Panc1 (cell line): ENCODE results near the gene ARID4B. TPM values are rescaled to one million over a fixed set of nuclear protein-coding genes. Genes with fewer than 3 reads are reported as not detected.

Experiments used
- ATAC-seq: fragments of 200-7000 bp; cut with Tn5 transposase; 2 replicates; pipeline ENCODE4 v1.9.1; 2020; ENCODE audit warnings: mild to moderate bottlenecking, moderate library complexity
- BruUV-seq: library from RNA; stranded (reverse); fragments of 400-500 nt; replicated peaks from 2 replicates; lab custom pipeline; 2021; lab: Mats Ljungman, UMichigan
- CTCF ChIA-PET: fragments of 300-600 bp; sonication (Branson Sonifier 250); formaldehyde crosslinking; loops from one replicate; lab custom pipeline; 2022; ENCODE audit warnings: antibody characterized with exemption; lab: Charles Lee
- POLR2A ChIA-PET: fragments of 300-600 bp; sonication (Branson Sonifier 250); formaldehyde crosslinking; loops from one replicate; lab custom pipeline; 2022; ENCODE audit warnings: antibody characterized with exemption; lab: Charles Lee
- DNase-seq: peaks from one replicate; pipeline ENCODE4 v3.0.0-alpha.2; 2010; ENCODE audit warnings: low read depth, low spot score
- H3K27ac ChIP-seq: 2 replicates; pipeline ENCODE4 v1.5.1; 2011; ENCODE audit warnings: mild to moderate bottlenecking, low read length, inconsistent platforms
- H3K27me3 ChIP-seq: fragments of 200-500 bp; sonication (Bioruptor generic); 2 replicates; pipeline ENCODE4 v1.6.0; 2014; ENCODE audit warnings: low read length, inconsistent platforms; ENCODE audit not compliant: control insufficient read depth, insufficient read depth
- H3K36me3 ChIP-seq: fragments of 200-500 bp; sonication (Bioruptor generic); 2 replicates; pipeline ENCODE4 v1.5.1; 2014; ENCODE audit warnings: inconsistent platforms, mild to moderate bottlenecking, low read length, moderate library complexity; ENCODE audit not compliant: control insufficient read depth, insufficient read depth
- H3K4me1 ChIP-seq: 2 replicates; pipeline ENCODE4 v1.5.1; 2011; ENCODE audit warnings: inconsistent platforms, mild to moderate bottlenecking, low read length, moderate library complexity; ENCODE audit not compliant: control insufficient read depth, insufficient read depth
- H3K4me3 ChIP-seq, 2 experiments: 2 replicates each; pipeline ENCODE4 v1.5.1; 2011 to 2012; ENCODE audit warnings: low read depth in 2 of 2, low read length in 2 of 2, mild to moderate bottlenecking in 2 of 2, inconsistent platforms in 1 of 2, moderate library complexity in 1 of 2
- H3K9me3 ChIP-seq: fragments of 200-500 bp; sonication (Bioruptor generic); 2 replicates; pipeline ENCODE4 v1.5.1; 2014; ENCODE audit warnings: low read depth, mild to moderate bottlenecking, inconsistent platforms, low read length, moderate library complexity; ENCODE audit not compliant: control insufficient read depth, insufficient read depth
- POLR2AphosphoS5 ChIP-seq: IDR thresholded peaks from 2 replicates; pipeline ENCODE4 v1.6.1; 2012; ENCODE audit warnings: mild to moderate bottlenecking, low read depth, low read length, moderate library complexity
- REST ChIP-seq, 2 experiments: IDR thresholded peaks; 2 replicates each; pipeline ENCODE4 v1.6.1; 2011 to 2012; ENCODE audit warnings: low read depth in 2 of 2, control low read depth in 1 of 2, low read length in 1 of 2, mild to moderate bottlenecking in 1 of 2, moderate library complexity in 1 of 2; ENCODE audit not compliant: insufficient read depth in 1 of 2
- SIN3A ChIP-seq: IDR thresholded peaks from 2 replicates; pipeline ENCODE4 v1.6.1; 2012; ENCODE audit warnings: low read depth, mild to moderate bottlenecking, low read length, moderate library complexity, borderline replicate concordance; ENCODE audit not compliant: insufficient read depth
- TCF7L2 ChIP-seq: IDR thresholded peaks from 2 replicates; pipeline ENCODE4 v1.6.1; 2011; ENCODE audit warnings: mild to moderate bottlenecking, low read depth, low read length, inconsistent platforms
- in situ Hi-C: cut with HindIII; loops from 2 replicates; pipeline ENCODE4 v1.10.0; 2016; ENCODE audit warnings: low sequenced_read_pairs, low pct_unique_long_range_greater_than_20kb
- intact Hi-C: fragments of 100-400 bp; cut with micrococcal nuclease; formaldehyde crosslinking; loops from one replicate; pipeline ENCODE4 v1.10.0; 2022; ENCODE audit not compliant: unreplicated experiment
- total RNA-seq: library from RNA; stranded (reverse); gene quantifications from one replicate; pipeline ENCODE4 v1.2.1, GENCODE V29; 2021; ENCODE audit not compliant: unreplicated experiment
- TF ChIP-seq, protein P1 (sequence below): fragments of 450-650 bp; IDR thresholded peaks from 2 replicates; pipeline ENCODE4 v1.5.1; 2017; ENCODE audit warnings: mild to moderate bottlenecking

ARID4B gene
- total RNA-seq, 1 experiment from 2014 or later: 37.5 TPM

DNA sequence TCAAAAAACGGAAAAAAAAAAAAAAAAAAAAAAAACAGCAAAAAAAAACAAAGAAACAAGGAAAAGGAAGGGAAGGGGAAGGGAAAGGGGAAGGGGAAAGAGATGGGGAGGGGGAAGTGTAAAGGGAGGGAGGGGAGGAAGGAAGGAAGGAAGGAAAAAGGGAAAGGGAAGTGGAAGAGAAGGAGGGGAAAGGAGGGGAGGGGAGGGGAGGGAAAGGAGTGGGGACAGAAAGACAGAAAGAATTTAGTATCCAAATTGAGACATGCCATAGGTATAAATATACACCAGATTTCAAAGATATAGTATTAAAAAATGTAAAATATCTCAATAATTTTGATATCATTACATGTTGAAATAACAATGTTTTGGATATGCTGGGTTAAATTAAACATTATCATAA, 25.8 kb downstream of the ARID4B start:
- TF ChIP-seq POLR2AphosphoS5: no peak
- TF ChIP-seq TCF7L2: no peak
- TF ChIP-seq, protein P1, sequence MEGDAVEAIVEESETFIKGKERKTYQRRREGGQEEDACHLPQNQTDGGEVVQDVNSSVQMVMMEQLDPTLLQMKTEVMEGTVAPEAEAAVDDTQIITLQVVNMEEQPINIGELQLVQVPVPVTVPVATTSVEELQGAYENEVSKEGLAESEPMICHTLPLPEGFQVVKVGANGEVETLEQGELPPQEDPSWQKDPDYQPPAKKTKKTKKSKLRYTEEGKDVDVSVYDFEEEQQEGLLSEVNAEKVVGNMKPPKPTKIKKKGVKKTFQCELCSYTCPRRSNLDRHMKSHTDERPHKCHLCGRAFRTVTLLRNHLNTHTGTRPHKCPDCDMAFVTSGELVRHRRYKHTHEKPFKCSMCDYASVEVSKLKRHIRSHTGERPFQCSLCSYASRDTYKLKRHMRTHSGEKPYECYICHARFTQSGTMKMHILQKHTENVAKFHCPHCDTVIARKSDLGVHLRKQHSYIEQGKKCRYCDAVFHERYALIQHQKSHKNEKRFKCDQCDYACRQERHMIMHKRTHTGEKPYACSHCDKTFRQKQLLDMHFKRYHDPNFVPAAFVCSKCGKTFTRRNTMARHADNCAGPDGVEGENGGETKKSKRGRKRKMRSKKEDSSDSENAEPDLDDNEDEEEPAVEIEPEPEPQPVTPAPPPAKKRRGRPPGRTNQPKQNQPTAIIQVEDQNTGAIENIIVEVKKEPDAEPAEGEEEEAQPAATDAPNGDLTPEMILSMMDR: no peak
- TF ChIP-seq SIN3A: no peak
- TF ChIP-seq REST (IDR thresholded peaks at IDR 0.05; ENCODE audit: insufficient read depth in 1 of 2, low read depth in 2 of 2, low read length in 1 of 2): no peak
- ChIA-PET POLR2A (no interaction called here), CTCF (interaction anchor here (0.7 kb wide), 1 partner anchor 670 kb away, joined by 3 read pairs; no protein-coding TSS in a partner anchor)
- no peaks in the 10 kb centered on the region for H3K36me3 ChIP-seq
- H3K27me3 ChIP-seq: no peaks in the 10 kb centered on the region
- intact Hi-C loops (no loop called here), in situ Hi-C loops (no loop called here)
- peaks cover 20% of the 10 kb centered on the region for H3K4me1 ChIP-seq
- no peak overlapping the region for H3K4me3 ChIP-seq
- peaks cover 5% of the 10 kb centered on the region; the same call in 1 of the 2 replicates for H3K9me3 ChIP-seq
- H3K27ac ChIP-seq: no peak overlapping the region
- DNase-seq (no peak), ATAC-seq (no peak)
- BruUV-seq: no TSS peak

GRCh38 chr1:235299169-235299858, 28.7 kb downstream of the ARID4B start:
- ChIA-PET CTCF (interaction anchor here (0.5 kb wide), 2 partner anchors 32 to 169 kb away, joined by 5 to 6 read pairs; no protein-coding TSS in a partner anchor), POLR2A (no interaction called here)
- no peak for TF ChIP-seq SIN3A
- ATAC-seq (0 out of 2 replicates have a peak, but pooled peaks have one; percentile 35), DNase-seq (no peak)
- Histone ChIP-seq H3K27ac (no peak overlapping the region), H3K4me3 (no peak overlapping the region), H3K27me3 (no peaks in the 10 kb centered on the region), H3K4me1 (peaks cover 12% of the 10 kb centered on the region), H3K36me3 (no peaks in the 10 kb centered on the region), H3K9me3 (peaks cover 5% of the 10 kb centered on the region; the same call in 1 of the 2 replicates)
- in situ Hi-C loops (no loop called here), intact Hi-C loops (no loop called here)
- BruUV-seq: TSS peak; percentile 55

- H3K27ac ChIP-seq: no peak overlapping the region
- H3K9me3 ChIP-seq: peaks cover 5% of the 10 kb centered on the region; the same call in 1 of the 2 replicates
- no TSS peak for BruUV-seq
- TF ChIP-seq, protein P1: no peak
- TF ChIP-seq REST (IDR thresholded peaks at IDR 0.05; ENCODE audit: insufficient read depth in 1 of 2, low read depth in 2 of 2, low read length in 1 of 2) (no peak), TCF7L2 (no peak), POLR2AphosphoS5 (no peak), SIN3A (no peak)
- no peaks in the 10 kb centered on the region for H3K36me3 ChIP-seq
- ATAC-seq (peak; percentile 64; the same call in 1 of the 2 replicates), DNase-seq (no peak)
- in situ Hi-C loops (no loop called here), intact Hi-C loops (no loop called here)
- peaks cover 12% of the 10 kb centered on the region for H3K4me1 ChIP-seq
- ChIA-PET POLR2A (no interaction called here), CTCF (interaction anchor here (0.5 kb wide), 2 partner anchors 33 to 169 kb away, joined by 5 to 6 read pairs; no protein-coding TSS in a partner anchor)
- H3K4me3 ChIP-seq: no peak overlapping the region
- no peaks in the 10 kb centered on the region for H3K27me3 ChIP-seq
These were observed 29.2 kb downstream of the ARID4B start for GRCh38 chr1:235298758-235299157.
